Neuron (in vitro differentiated cells): ENCODE results near the gene MPP3.

Experiments
- H2AFZ ChIP-seq: one replicate; pipeline ENCODE4 v1.6.1; 2013; ENCODE audit warnings: low read depth, mild to moderate bottlenecking, inconsistent platforms, low read length, moderate library complexity
- H3K27me3 ChIP-seq: one replicate; pipeline ENCODE4 v1.6.1; 2013; ENCODE audit warnings: low read length; ENCODE audit not compliant: insufficient read depth
- H3K36me3 ChIP-seq: one replicate; pipeline ENCODE4 v1.6.1; 2013; ENCODE audit warnings: low read length; ENCODE audit not compliant: insufficient read depth
- H3K4me1 ChIP-seq: one replicate; pipeline ENCODE4 v1.6.1; 2013; ENCODE audit warnings: low read length; ENCODE audit not compliant: insufficient read depth
- H3K4me3 ChIP-seq: 2 replicates; pipeline ENCODE4 v1.5.1; 2013; ENCODE audit warnings: mild to moderate bottlenecking, low read length, moderate library complexity
- H3K9me3 ChIP-seq: one replicate; pipeline ENCODE4 v1.6.1; 2013; ENCODE audit warnings: low read length

Gene MPP3

GRCh38 chr17:43816336-43817320 lies 16.3 kb downstream of the MPP3 start:
- Histone ChIP-seq H3K27me3 (no peaks in the 10 kb centered on the region), H2AFZ (no peak overlapping the region), H3K4me3 (no peak overlapping the region), H3K9me3 (no peaks in the 10 kb centered on the region), H3K36me3 (no peaks in the 10 kb centered on the region), H3K4me1 (no peaks in the 10 kb centered on the region)

DNA sequence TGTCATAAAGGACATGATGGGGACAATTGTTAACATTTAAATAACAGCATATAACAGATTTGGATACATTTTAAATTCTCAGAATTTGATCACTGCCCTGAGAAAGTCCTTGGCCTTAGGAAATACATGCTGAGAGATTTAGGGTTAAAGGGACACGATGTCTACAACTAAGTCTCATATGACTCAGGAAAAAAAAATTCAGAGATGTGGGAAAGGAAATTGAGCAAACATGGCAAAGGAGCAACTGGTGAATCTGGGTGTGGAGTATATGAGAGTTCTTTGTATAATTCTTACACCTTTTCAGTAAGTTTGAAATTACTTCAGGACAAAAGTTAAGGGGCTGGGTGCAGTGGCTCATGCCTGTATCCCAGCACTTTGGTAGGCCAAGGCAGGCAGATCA lies 18.2 kb downstream of the MPP3 start:
- Histone ChIP-seq H3K4me3 (no peak overlapping the region), H3K36me3 (no peaks in the 10 kb centered on the region), H3K27me3 (no peaks in the 10 kb centered on the region)

GRCh38 chr17:43814026-43814425 lies 18.9 kb downstream of the MPP3 start:
- no peaks in the 10 kb centered on the region for H3K27me3 ChIP-seq
- no peak overlapping the region for H3K4me3 ChIP-seq
- H3K4me1 ChIP-seq: no peaks in the 10 kb centered on the region
- H3K9me3 ChIP-seq: no peaks in the 10 kb centered on the region
- H2AFZ ChIP-seq: no peak overlapping the region
- H3K36me3 ChIP-seq: peaks cover 1% of the 10 kb centered on the region

More for the DNA sequence above, 18.2 kb downstream of the MPP3 start:
- Histone ChIP-seq H3K4me1 (no peaks in the 10 kb centered on the region), H2AFZ (no peak overlapping the region), H3K9me3 (no peaks in the 10 kb centered on the region)

DNA sequence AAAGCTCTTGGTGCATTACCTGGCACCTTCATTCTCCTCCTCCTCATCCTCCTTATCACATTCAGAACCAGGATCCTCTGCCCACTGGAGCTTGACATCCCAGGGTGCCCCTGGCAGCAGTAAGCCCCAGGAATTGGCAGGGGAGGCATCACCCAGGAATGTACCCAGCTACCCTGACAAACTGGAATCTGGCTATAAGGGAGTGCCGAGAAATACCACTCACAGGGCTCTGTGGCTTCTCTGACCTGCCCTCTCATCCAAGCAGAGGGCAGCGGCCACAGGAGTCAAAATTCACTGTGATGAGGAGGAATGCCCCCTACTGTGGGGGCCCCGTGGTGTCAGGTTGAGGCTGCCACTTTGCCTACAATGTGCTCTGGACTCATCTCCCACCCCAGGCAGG lies 19.6 kb downstream of the MPP3 start:
- Histone ChIP-seq H2AFZ (no peak overlapping the region), H3K36me3 (peaks cover 4% of the 10 kb centered on the region), H3K9me3 (no peaks in the 10 kb centered on the region), H3K27me3 (no peaks in the 10 kb centered on the region), H3K4me1 (no peaks in the 10 kb centered on the region), H3K4me3 (no peak overlapping the region)

- Histone ChIP-seq H2AFZ (no peak overlapping the region), H3K27me3 (no peaks in the 10 kb centered on the region), H3K9me3 (no peaks in the 10 kb centered on the region), H3K36me3 (peaks cover 5% of the 10 kb centered on the region), H3K4me1 (no peaks in the 10 kb centered on the region), H3K4me3 (no peak overlapping the region)
Measured at GRCh38 chr17:43812396-43813265, 20.3 kb downstream of the MPP3 start.

GRCh38 chr17:43810823-43811222 lies 22.1 kb downstream of the MPP3 start:
- no peaks in the 10 kb centered on the region for H3K27me3 ChIP-seq
- no peak overlapping the region for H2AFZ ChIP-seq
- H3K36me3 ChIP-seq: peaks cover 5% of the 10 kb centered on the region
- H3K4me1 ChIP-seq: no peaks in the 10 kb centered on the region
- no peak overlapping the region for H3K4me3 ChIP-seq
- no peaks in the 10 kb centered on the region for H3K9me3 ChIP-seq

GRCh38 chr17:43810226-43810715 lies 22.7 kb downstream of the MPP3 start:
- Histone ChIP-seq H3K9me3 (no peaks in the 10 kb centered on the region), H3K27me3 (no peaks in the 10 kb centered on the region), H3K36me3 (peaks cover 5% of the 10 kb centered on the region), H2AFZ (no peak overlapping the region), H3K4me1 (no peaks in the 10 kb centered on the region), H3K4me3 (no peak overlapping the region)

DNA sequence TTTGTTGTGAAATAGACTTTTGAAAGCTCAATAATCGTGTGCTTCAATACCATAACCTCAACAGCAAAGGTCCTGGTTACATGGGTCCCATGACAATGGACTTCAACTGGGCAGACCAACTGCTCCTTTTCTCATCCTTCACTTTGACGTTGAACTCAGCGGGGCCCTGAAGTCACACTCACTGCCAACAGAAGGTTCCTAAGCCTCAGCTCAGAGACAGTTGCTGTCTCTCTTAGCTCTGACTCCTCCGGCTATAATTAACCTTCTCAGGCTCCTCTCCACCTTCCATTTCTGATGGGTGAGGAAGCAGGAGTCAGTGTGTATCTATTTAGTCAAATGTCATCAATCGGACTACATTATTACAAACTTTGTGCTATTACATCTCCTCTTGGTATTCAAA lies 23.8 kb downstream of the MPP3 start:
- no peak overlapping the region for H2AFZ ChIP-seq

GRCh38 chr17:43808076-43808475 lies 24.9 kb downstream of the MPP3 start:
- Histone ChIP-seq H3K27me3 (no peaks in the 10 kb centered on the region), H2AFZ (no peak overlapping the region), H3K36me3 (peaks cover 5% of the 10 kb centered on the region), H3K4me1 (no peaks in the 10 kb centered on the region), H3K9me3 (no peaks in the 10 kb centered on the region), H3K4me3 (no peak overlapping the region)

More for the DNA sequence above, 23.8 kb downstream of the MPP3 start:
- Histone ChIP-seq H3K4me1 (no peaks in the 10 kb centered on the region), H3K4me3 (no peak overlapping the region), H3K9me3 (no peaks in the 10 kb centered on the region), H3K36me3 (peaks cover 5% of the 10 kb centered on the region), H3K27me3 (no peaks in the 10 kb centered on the region)

DNA sequence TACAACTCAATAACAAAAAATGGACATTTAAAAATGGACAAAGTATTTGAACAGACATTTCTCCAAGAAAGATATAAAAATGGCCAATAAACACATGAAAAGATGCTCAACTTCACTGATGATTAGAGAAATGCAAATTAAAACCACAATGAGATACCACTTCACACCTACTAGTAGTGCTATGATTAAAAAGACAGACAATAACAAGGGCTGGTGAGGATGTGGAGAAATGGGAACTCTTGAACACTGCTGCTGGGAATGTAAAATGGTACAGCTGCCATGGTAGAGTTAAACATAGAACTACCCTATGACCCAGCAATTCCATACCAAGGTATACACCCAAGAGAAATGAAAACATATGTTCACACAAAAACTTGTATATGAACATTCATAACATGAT lies 27.8 kb downstream of the MPP3 start:
- Histone ChIP-seq H2AFZ (no peak overlapping the region), H3K27me3 (no peaks in the 10 kb centered on the region), H3K4me1 (peaks cover 13% of the 10 kb centered on the region), H3K36me3 (peaks cover 5% of the 10 kb centered on the region), H3K9me3 (no peaks in the 10 kb centered on the region), H3K4me3 (no peak overlapping the region)

DNA sequence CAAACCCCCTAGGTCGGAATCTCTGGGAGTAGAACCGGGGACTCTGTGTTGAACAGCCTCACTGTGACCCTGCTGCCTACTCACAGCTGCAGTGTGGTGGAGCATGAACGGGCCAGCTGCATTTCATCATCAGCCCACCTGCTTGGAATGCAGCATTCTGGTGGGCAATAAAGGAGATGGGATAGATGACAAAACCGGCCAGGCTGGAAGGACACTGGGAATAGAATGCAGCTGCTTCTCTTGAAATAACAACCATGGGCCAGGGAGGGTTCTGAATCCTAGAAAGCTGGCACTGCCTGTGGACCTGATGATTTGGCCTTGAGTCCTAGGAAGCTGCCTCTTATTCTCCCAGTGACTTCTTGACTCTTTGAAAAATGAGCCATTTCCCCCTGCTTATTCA lies 29.2 kb downstream of the MPP3 start:
- Histone ChIP-seq H3K27me3 (no peaks in the 10 kb centered on the region), H3K4me3 (no peak overlapping the region), H3K4me1 (peaks cover 13% of the 10 kb centered on the region), H3K36me3 (peaks cover 4% of the 10 kb centered on the region), H3K9me3 (no peaks in the 10 kb centered on the region), H2AFZ (no peak overlapping the region)

- Histone ChIP-seq H2AFZ (no peak overlapping the region), H3K36me3 (no peaks in the 10 kb centered on the region), H3K27me3 (no peaks in the 10 kb centered on the region), H3K4me1 (peaks cover 13% of the 10 kb centered on the region), H3K9me3 (peaks cover 2% of the 10 kb centered on the region), H3K4me3 (no peak overlapping the region)
Measured at GRCh38 chr17:43801844-43802243, 31.1 kb downstream of the MPP3 start.

- Histone ChIP-seq H3K4me1 (peaks cover 13% of the 10 kb centered on the region), H3K4me3 (no peak overlapping the region), H2AFZ (no peak overlapping the region), H3K9me3 (peaks cover 2% of the 10 kb centered on the region), H3K36me3 (no peaks in the 10 kb centered on the region), H3K27me3 (no peaks in the 10 kb centered on the region)
Measured at GRCh38 chr17:43800736-43801135, 32.2 kb downstream of the MPP3 start.
